ENCODE data around the gene BCAS4.
A peak's percentile ranks its signal among the peaks of the same experiment; 100 is the strongest.

The BCAS4 gene

GRCh38 chr20:50823319-50823718 is 28.5 kb downstream of the BCAS4 start:
- no peak for DNase-seq (ENCODE audit: low spot score)

- no peak for DNase-seq (ENCODE audit: low spot score)
These were observed 29.3 kb downstream of the BCAS4 start for GRCh38 chr20:50824137-50824536.

GRCh38 chr20:50826121-50826520 is 31.3 kb downstream of the BCAS4 start:
- DNase-seq (ENCODE audit: low spot score) = no peak

- DNase-seq (ENCODE audit: low spot score) = no peak
These were observed 33.7 kb downstream of the BCAS4 start for GRCh38 chr20:50828363-50829136.

GRCh38 chr20:50831622-50832021 is 36.8 kb downstream of the BCAS4 start:
- no peak for DNase-seq (ENCODE audit: low spot score)

- no peak for DNase-seq (ENCODE audit: low spot score)
These were observed 39.7 kb downstream of the BCAS4 start for GRCh38 chr20:50834599-50835005.

GRCh38 chr20:50837532-50838321 is 42.9 kb downstream of the BCAS4 start:
- DNase-seq (ENCODE audit: low spot score) = no peak

- DNase-seq (ENCODE audit: low spot score) = no peak
These were observed 43.4 kb downstream of the BCAS4 start for GRCh38 chr20:50838322-50838625.

GRCh38 chr20:50838707-50839385 is 44.0 kb downstream of the BCAS4 start:
- no peak for DNase-seq (ENCODE audit: low spot score)

- no peak for DNase-seq (ENCODE audit: low spot score)
These were observed 48.0 kb downstream of the BCAS4 start for GRCh38 chr20:50842821-50843220.

GRCh38 chr20:50843331-50844276 is 48.7 kb downstream of the BCAS4 start:
- no peak for DNase-seq (ENCODE audit: low spot score)

GRCh38 chr20:50844430-50845100 is 49.7 kb downstream of the BCAS4 start:
- peak; percentile 87 for DNase-seq (ENCODE audit: low spot score)

- no peak for DNase-seq (ENCODE audit: low spot score)
These were observed 50.8 kb downstream of the BCAS4 start for GRCh38 chr20:50845566-50846215.

- no peak for DNase-seq (ENCODE audit: low spot score)
These were observed 53.5 kb downstream of the BCAS4 start for GRCh38 chr20:50848341-50848808.

- DNase-seq (ENCODE audit: low spot score) = no peak
These were observed 54.2 kb downstream of the BCAS4 start for GRCh38 chr20:50848846-50849673.

- no peak for DNase-seq (ENCODE audit: low spot score)
These were observed 55.9 kb downstream of the BCAS4 start for GRCh38 chr20:50850721-50851286.

GRCh38 chr20:50852085-50852484 is 57.2 kb downstream of the BCAS4 start:
- no peak for DNase-seq (ENCODE audit: low spot score)

GRCh38 chr20:50854506-50855249 is 59.8 kb downstream of the BCAS4 start:
- no peak for DNase-seq (ENCODE audit: low spot score)
